ENCODE measurements around the gene HIF3A.
"Not testable (repeated sequence)": the region's sequence is repeated elsewhere in the genome, so short reads cannot be mapped to it uniquely, and the experiment has no call there.

Gene HIF3A

GRCh38 chr19:46320559-46320958 lies 23.7 kb downstream of the HIF3A start:
- no peak for DNase-seq (ENCODE audit: low read depth)
- H3K4me3 ChIP-seq (ENCODE audit: low read depth, low read length) = no peak overlapping the region

GRCh38 chr19:46321653-46322052 lies 24.8 kb downstream of the HIF3A start:
- no peak overlapping the region for H3K4me3 ChIP-seq (ENCODE audit: low read depth, low read length)
- no peak for DNase-seq (ENCODE audit: low read depth)

GRCh38 chr19:46323227-46323626 lies 26.4 kb downstream of the HIF3A start:
- DNase-seq (ENCODE audit: low read depth); H3K4me3 ChIP-seq (ENCODE audit: low read depth, low read length): not testable (repeated sequence)

- DNase-seq (ENCODE audit: low read depth) = no peak
- H3K4me3 ChIP-seq (ENCODE audit: low read depth, low read length) = no peak overlapping the region
These were observed 27.4 kb downstream of the HIF3A start for GRCh38 chr19:46324277-46324676.

GRCh38 chr19:46326608-46327007 lies 29.8 kb downstream of the HIF3A start:
- DNase-seq (ENCODE audit: low read depth) = no peak
- no peak overlapping the region for H3K4me3 ChIP-seq (ENCODE audit: low read depth, low read length)

GRCh38 chr19:46328079-46328478 lies 31.2 kb downstream of the HIF3A start:
- DNase-seq (ENCODE audit: low read depth) = no peak
- no peak overlapping the region for H3K4me3 ChIP-seq (ENCODE audit: low read depth, low read length)

GRCh38 chr19:46330319-46330918 lies 33.6 kb downstream of the HIF3A start:
- no peak overlapping the region for H3K4me3 ChIP-seq (ENCODE audit: low read depth, low read length)
- no peak for DNase-seq (ENCODE audit: low read depth)

- no peak overlapping the region for H3K4me3 ChIP-seq (ENCODE audit: low read depth, low read length)
- no peak for DNase-seq (ENCODE audit: low read depth)
These were observed 40.6 kb downstream of the HIF3A start for GRCh38 chr19:46337487-46337886.

- DNase-seq (ENCODE audit: low read depth) = no peak
- no peak overlapping the region for H3K4me3 ChIP-seq (ENCODE audit: low read depth, low read length)
These were observed 42.6 kb downstream of the HIF3A start for GRCh38 chr19:46339446-46339845.

- H3K4me3 ChIP-seq (ENCODE audit: low read depth, low read length) = no peak overlapping the region
- DNase-seq (ENCODE audit: low read depth) = no peak
These were observed 43.3 kb downstream of the HIF3A start for GRCh38 chr19:46340051-46340659.

GRCh38 chr19:46341937-46342336 lies 45.1 kb downstream of the HIF3A start:
- DNase-seq (ENCODE audit: low read depth) = no peak
- no peak overlapping the region for H3K4me3 ChIP-seq (ENCODE audit: low read depth, low read length)

GRCh38 chr19:46344363-46344762 lies 47.5 kb downstream of the HIF3A start:
- no peak overlapping the region for H3K4me3 ChIP-seq (ENCODE audit: low read depth, low read length)
- no peak for DNase-seq (ENCODE audit: low read depth)

GRCh38 chr19:46345157-46345556 lies 48.3 kb downstream of the HIF3A start:
- no peak overlapping the region for H3K4me3 ChIP-seq (ENCODE audit: low read depth, low read length)
- DNase-seq (ENCODE audit: low read depth) = no peak

GRCh38 chr19:46346821-46347571 lies 50.2 kb downstream of the HIF3A start, which contains the start of gene PPP5C:
PPP5C (plus strand) TSS chr19:46347087; CDS start chr19:46347097, 10 bp downstream.
- H3K4me3 ChIP-seq (ENCODE audit: low read depth, low read length) = peak within 1 kb of the TSS; percentile 97
- peak; percentile 85 for DNase-seq (ENCODE audit: low read depth)

- peak overlapping the region; percentile 97 for H3K4me3 ChIP-seq (ENCODE audit: low read depth, low read length)
- DNase-seq (ENCODE audit: low read depth) = no peak
These were observed 50.7 kb downstream of the HIF3A start for GRCh38 chr19:46347572-46347883.

GRCh38 chr19:46347985-46348384 lies 51.1 kb downstream of the HIF3A start:
- peak overlapping the region; percentile 97 for H3K4me3 ChIP-seq (ENCODE audit: low read depth, low read length)
- DNase-seq (ENCODE audit: low read depth) = no peak

- DNase-seq (ENCODE audit: low read depth) = no peak
- H3K4me3 ChIP-seq (ENCODE audit: low read depth, low read length) = no peak overlapping the region
These were observed 52.6 kb downstream of the HIF3A start for GRCh38 chr19:46349311-46349993.

GRCh38 chr19:46350029-46350757 lies 53.4 kb downstream of the HIF3A start:
- H3K4me3 ChIP-seq (ENCODE audit: low read depth, low read length) = no peak overlapping the region

GRCh38 chr19:46350758-46351159 lies 53.9 kb downstream of the HIF3A start:
- no peak for DNase-seq (ENCODE audit: low read depth)
- no peak overlapping the region for H3K4me3 ChIP-seq (ENCODE audit: low read depth, low read length)

More at GRCh38 chr19:46350029-46350757, 53.4 kb downstream of the HIF3A start:
- no peak for DNase-seq (ENCODE audit: low read depth)

All from skeletal muscle cell (primary cell).